ENCODE measurements around the gene CHST14. TPM values are rescaled to one million over a fixed set of nuclear protein-coding genes. Genes with fewer than 3 reads are reported as not detected.
A peak's percentile ranks its signal among the peaks of the same experiment; 100 is the strongest.

Gene CHST14
- total and polyA plus RNA-seq, 2 donors = 5.1 to 11.9 TPM

DNA sequence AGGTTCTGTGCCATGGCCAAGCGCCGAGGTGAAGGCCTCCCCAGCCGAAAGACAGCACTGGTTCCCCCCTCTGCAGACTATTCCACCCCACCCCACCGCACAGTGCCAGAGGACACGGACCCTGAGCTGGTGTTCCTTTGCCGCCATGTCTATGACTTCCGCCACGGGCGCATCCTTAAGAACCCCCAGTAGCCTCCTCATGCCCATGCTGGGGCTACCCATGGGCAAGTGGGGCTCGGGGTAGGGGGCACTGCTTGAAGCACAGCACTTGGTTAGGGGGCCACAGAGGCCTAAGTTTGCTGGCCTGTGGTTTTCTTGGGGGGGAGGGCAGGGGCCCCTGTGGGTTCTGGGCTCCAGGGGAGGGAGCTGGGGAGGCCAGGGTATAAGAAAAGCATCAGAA lies 4.8 kb upstream of the CHST14 start:
- no peaks in the 10 kb centered on the region for H3K27me3 ChIP-seq (ENCODE audit: control insufficient read depth in 2 of 2, insufficient read depth in 1 of 2, low read length in 1 of 2)
- WGBS = 98% methylated on average over 10 of the region's 10 CpGs
- peaks cover 33 to 47% of the 10 kb centered on the region in 2 donors for H3K36me3 ChIP-seq (ENCODE audit: control insufficient read depth in 2 of 2, insufficient read depth in 2 of 2, low read length in 1 of 2)
- H3K27ac ChIP-seq (ENCODE audit: low read depth in 1 of 2, low read length in 1 of 2) = peak overlapping the region in 1 of 2 donors; percentile 33
- no peak overlapping the region for H3K4me3 ChIP-seq (ENCODE audit: low read length in 2 of 2)
- DNase-seq (ENCODE audit: low read depth in 6 of 9, low spot score in 9 of 9) = no peak
- H3K4me1 ChIP-seq (ENCODE audit: control insufficient read depth in 2 of 2, insufficient read depth in 2 of 2, low read length in 2 of 2) = peaks cover 3 to 14% of the 10 kb centered on the region in 2 donors
- no peaks in the 10 kb centered on the region for H3K9me3 ChIP-seq (ENCODE audit: control insufficient read depth in 2 of 2, insufficient read depth in 1 of 2, low read length in 1 of 2)

DNA sequence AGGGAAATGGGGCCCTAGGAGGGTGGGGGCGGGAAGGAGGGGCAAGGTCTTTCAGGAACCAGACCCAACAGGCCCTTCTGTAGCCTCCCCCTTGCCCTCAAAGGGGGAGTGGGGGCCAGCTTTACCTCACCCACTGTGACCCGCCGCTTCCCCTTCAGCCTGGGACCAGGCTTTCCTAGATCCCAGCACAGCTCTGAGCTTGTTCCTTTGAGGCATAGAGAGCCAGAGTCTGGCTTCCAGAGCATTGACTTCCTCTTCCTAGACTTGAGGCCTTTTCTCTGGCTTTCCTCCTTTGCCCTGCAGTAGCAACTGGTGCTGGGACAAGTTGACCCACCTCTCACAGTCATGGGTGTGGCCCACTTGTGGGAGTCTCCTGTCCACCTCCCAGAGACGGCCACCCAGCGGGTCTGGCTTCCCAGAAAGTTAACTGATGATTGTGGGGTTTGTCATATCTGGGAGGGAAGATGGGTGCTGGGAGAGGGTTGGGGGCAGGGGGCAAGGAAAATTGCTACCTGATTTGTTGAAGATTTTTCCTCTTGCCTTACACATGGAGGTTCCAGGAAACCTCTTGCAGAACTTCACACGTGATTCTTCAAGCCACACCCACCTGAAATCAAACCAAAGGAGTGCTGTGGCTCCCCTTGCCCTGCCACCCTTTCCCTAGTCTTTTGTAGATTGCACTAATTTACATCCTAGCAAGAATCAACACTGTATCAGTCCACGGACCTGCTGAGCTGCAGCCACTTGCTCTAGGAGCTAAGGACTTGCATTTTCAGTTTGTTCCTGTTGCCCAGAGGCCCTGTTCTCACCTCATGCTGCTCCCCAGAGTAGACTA lies 4.1 kb upstream of the CHST14 start:
- Histone ChIP-seq H3K27ac (ENCODE audit: low read depth in 1 of 2, low read length in 1 of 2) (no peak overlapping the region), H3K27me3 (ENCODE audit: control insufficient read depth in 2 of 2, insufficient read depth in 1 of 2, low read length in 1 of 2) (peaks cover 0 to 5% of the 10 kb centered on the region in 2 donors), H3K4me1 (ENCODE audit: control insufficient read depth in 2 of 2, insufficient read depth in 2 of 2, low read length in 2 of 2) (peaks cover 3 to 19% of the 10 kb centered on the region in 2 donors), H3K36me3 (ENCODE audit: control insufficient read depth in 2 of 2, insufficient read depth in 2 of 2, low read length in 1 of 2) (peaks cover 31 to 47% of the 10 kb centered on the region in 2 donors), H3K9me3 (ENCODE audit: control insufficient read depth in 2 of 2, insufficient read depth in 1 of 2, low read length in 1 of 2) (no peaks in the 10 kb centered on the region), H3K4me3 (ENCODE audit: low read length in 2 of 2) (no peak overlapping the region)
- no peak for DNase-seq (ENCODE audit: low read depth in 6 of 9, low spot score in 9 of 9)
- WGBS = 92% methylated on average over 7 of the region's 7 CpGs

DNA sequence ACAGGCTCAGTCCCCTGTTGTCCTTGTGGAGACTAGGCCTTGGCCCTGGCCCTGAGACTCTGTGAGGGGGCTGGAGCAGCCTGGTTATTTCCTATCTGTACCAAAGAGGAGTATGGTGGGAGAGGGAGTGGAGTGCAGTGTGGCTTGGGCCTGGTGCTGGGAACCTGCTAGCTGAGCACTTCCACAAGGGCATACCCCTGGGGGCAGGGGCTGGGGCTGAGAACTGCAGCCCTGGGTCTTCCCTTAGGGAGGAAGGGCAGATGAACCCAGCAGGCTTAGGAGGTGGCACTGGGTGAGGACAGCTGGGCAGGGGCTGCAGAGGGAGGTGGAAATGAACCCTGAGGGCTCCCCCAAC lies 3.5 kb upstream of the CHST14 start:
- Histone ChIP-seq H3K9me3 (ENCODE audit: control insufficient read depth in 2 of 2, insufficient read depth in 1 of 2, low read length in 1 of 2) (no peaks in the 10 kb centered on the region), H3K4me1 (ENCODE audit: control insufficient read depth in 2 of 2, insufficient read depth in 2 of 2, low read length in 2 of 2) (peaks cover 7 to 24% of the 10 kb centered on the region in 2 donors), H3K4me3 (ENCODE audit: low read length in 2 of 2) (no peak overlapping the region), H3K27me3 (ENCODE audit: control insufficient read depth in 2 of 2, insufficient read depth in 1 of 2, low read length in 1 of 2) (peaks cover 0 to 7% of the 10 kb centered on the region in 2 donors), H3K27ac (ENCODE audit: low read depth in 1 of 2, low read length in 1 of 2) (no peak overlapping the region), H3K36me3 (ENCODE audit: control insufficient read depth in 2 of 2, insufficient read depth in 2 of 2, low read length in 1 of 2) (peaks cover 28 to 42% of the 10 kb centered on the region in 2 donors)
- DNase-seq (ENCODE audit: low read depth in 6 of 9, low spot score in 9 of 9) = no peak

- H3K27me3 ChIP-seq (ENCODE audit: control insufficient read depth in 2 of 2, insufficient read depth in 1 of 2, low read length in 1 of 2) = peaks cover 0 to 7% of the 10 kb centered on the region in 2 donors
- H3K4me3 ChIP-seq (ENCODE audit: low read length in 2 of 2) = no peak overlapping the region
- DNase-seq (ENCODE audit: low read depth in 6 of 9, low spot score in 9 of 9) = no peak
- peaks cover 21 to 31% of the 10 kb centered on the region in 2 donors for H3K36me3 ChIP-seq (ENCODE audit: control insufficient read depth in 2 of 2, insufficient read depth in 2 of 2, low read length in 1 of 2)
- H3K4me1 ChIP-seq (ENCODE audit: control insufficient read depth in 2 of 2, insufficient read depth in 2 of 2, low read length in 2 of 2) = peaks cover 11 to 25% of the 10 kb centered on the region in 2 donors
- WGBS = 95% methylated on average over 4 of the region's 4 CpGs
- no peak overlapping the region for H3K27ac ChIP-seq (ENCODE audit: low read depth in 1 of 2, low read length in 1 of 2)
- no peaks in the 10 kb centered on the region for H3K9me3 ChIP-seq (ENCODE audit: control insufficient read depth in 2 of 2, insufficient read depth in 1 of 2, low read length in 1 of 2)
These were observed 1.9 kb upstream of the CHST14 start for GRCh38 chr15:40468898-40469331.

- peak overlapping the region in 1 of 2 donors; percentile 41 for H3K4me3 ChIP-seq (ENCODE audit: low read length in 2 of 2)
- no peak for DNase-seq (ENCODE audit: low read depth in 6 of 9, low spot score in 9 of 9)
- H3K4me1 ChIP-seq (ENCODE audit: control insufficient read depth in 2 of 2, insufficient read depth in 2 of 2, low read length in 2 of 2) = peaks cover 11 to 22% of the 10 kb centered on the region in 2 donors
- peaks cover 13 to 22% of the 10 kb centered on the region in 2 donors for H3K36me3 ChIP-seq (ENCODE audit: control insufficient read depth in 2 of 2, insufficient read depth in 2 of 2, low read length in 1 of 2)
- WGBS = 96% methylated on average over 7 of the region's 7 CpGs
- H3K27ac ChIP-seq (ENCODE audit: low read depth in 1 of 2, low read length in 1 of 2) = peak overlapping the region in 1 of 2 donors; percentile 20
- peaks cover 0 to 7% of the 10 kb centered on the region in 2 donors for H3K27me3 ChIP-seq (ENCODE audit: control insufficient read depth in 2 of 2, insufficient read depth in 1 of 2, low read length in 1 of 2)
- no peaks in the 10 kb centered on the region for H3K9me3 ChIP-seq (ENCODE audit: control insufficient read depth in 2 of 2, insufficient read depth in 1 of 2, low read length in 1 of 2)
These were observed 901 bp upstream of the CHST14 start for GRCh38 chr15:40469776-40470390.

DNA sequence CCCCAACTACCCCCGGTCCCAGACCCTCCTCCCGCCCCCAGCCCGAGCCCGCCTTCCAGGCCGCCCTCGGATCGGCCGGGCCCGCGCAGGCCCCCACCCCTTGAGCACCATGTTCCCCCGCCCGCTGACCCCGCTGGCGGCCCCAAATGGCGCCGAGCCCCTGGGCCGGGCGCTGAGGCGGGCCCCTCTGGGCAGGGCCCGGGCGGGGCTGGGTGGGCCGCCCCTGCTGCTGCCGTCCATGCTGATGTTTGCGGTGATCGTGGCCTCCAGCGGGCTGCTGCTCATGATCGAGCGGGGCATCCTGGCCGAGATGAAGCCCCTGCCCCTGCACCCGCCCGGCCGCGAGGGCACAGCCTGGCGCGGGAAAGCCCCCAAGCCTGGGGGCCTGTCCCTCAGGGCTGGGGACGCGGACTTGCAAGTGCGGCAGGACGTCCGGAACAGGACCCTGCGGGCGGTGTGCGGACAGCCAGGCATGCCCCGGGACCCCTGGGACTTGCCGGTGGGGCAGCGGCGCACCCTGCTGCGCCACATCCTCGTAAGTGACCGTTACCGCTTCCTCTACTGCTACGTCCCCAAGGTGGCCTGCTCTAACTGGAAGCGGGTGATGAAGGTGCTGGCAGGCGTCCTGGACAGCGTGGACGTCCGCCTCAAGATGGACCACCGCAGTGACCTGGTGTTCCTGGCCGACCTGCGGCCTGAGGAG lies 472 bp downstream of the CHST14 start:
- under 1% methylated on average over 60 of the region's 60 CpGs for WGBS
- H3K36me3 ChIP-seq (ENCODE audit: control insufficient read depth in 2 of 2, insufficient read depth in 2 of 2, low read length in 1 of 2) = peaks cover 0 to 10% of the 10 kb centered on the region in 2 donors

GRCh38 chr15:40471808-40472150 lies 995 bp downstream of the CHST14 start:
- Histone ChIP-seq H3K4me1 (ENCODE audit: control insufficient read depth in 2 of 2, insufficient read depth in 2 of 2, low read length in 2 of 2) (peaks cover 11 to 19% of the 10 kb centered on the region in 2 donors), H3K36me3 (ENCODE audit: control insufficient read depth in 2 of 2, insufficient read depth in 2 of 2, low read length in 1 of 2) (peaks cover 0 to 5% of the 10 kb centered on the region in 2 donors), H3K27me3 (ENCODE audit: control insufficient read depth in 2 of 2, insufficient read depth in 1 of 2, low read length in 1 of 2) (peaks cover 0 to 7% of the 10 kb centered on the region in 2 donors), H3K4me3 (ENCODE audit: low read length in 2 of 2) (peak overlapping the region; percentile 61 to 87), H3K9me3 (ENCODE audit: control insufficient read depth in 2 of 2, insufficient read depth in 1 of 2, low read length in 1 of 2) (no peaks in the 10 kb centered on the region), H3K27ac (ENCODE audit: low read depth in 1 of 2, low read length in 1 of 2) (no peak overlapping the region)
- 11% methylated on average over 16 of the region's 16 CpGs for WGBS
- DNase-seq (ENCODE audit: low read depth in 6 of 9, low spot score in 9 of 9) = peak in 1 of 9 donors; percentile 34

More for the DNA sequence above, 472 bp downstream of the CHST14 start:
- no peaks in the 10 kb centered on the region for H3K9me3 ChIP-seq (ENCODE audit: control insufficient read depth in 2 of 2, insufficient read depth in 1 of 2, low read length in 1 of 2)
- peaks cover 11 to 19% of the 10 kb centered on the region in 2 donors for H3K4me1 ChIP-seq (ENCODE audit: control insufficient read depth in 2 of 2, insufficient read depth in 2 of 2, low read length in 2 of 2)
- peak overlapping the region; percentile 61 to 87 for H3K4me3 ChIP-seq (ENCODE audit: low read length in 2 of 2)
- peak in 1 of 9 donors; percentile 37 for DNase-seq (ENCODE audit: low read depth in 6 of 9, low spot score in 9 of 9)
- peaks cover 0 to 7% of the 10 kb centered on the region in 2 donors for H3K27me3 ChIP-seq (ENCODE audit: control insufficient read depth in 2 of 2, insufficient read depth in 1 of 2, low read length in 1 of 2)
- H3K27ac ChIP-seq (ENCODE audit: low read depth in 1 of 2, low read length in 1 of 2) = peak overlapping the region in 1 of 2 donors; percentile 48

DNA sequence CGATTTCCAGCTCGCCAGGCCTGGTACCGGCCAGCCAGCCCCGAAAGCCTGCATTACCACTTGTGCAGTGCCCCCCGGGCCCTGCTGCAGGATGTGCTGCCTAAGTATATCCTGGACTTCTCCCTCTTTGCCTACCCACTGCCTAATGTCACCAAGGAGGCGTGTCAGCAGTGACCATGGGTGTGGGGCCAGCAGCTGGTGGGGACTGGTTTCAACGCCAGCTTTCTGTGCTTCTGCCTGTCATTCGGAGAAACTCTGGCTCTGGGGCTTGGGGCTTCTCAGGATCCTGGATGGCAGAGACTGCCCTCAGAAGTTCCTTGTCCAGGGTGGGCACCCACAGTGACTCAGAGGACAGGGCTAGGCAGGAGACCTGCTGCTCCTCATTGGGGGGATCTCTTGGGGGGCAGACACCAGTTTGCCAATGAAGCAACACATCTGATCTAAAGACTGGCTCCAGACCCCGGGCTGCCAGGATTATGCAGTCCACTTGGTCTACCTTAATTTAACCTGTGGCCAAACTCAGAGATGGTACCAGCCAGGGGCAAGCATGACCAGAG lies 1.5 kb downstream of the CHST14 start:
- H3K4me3 ChIP-seq (ENCODE audit: low read length in 2 of 2) = peak overlapping the region in 1 of 2 donors; percentile 87
- no peak for DNase-seq (ENCODE audit: low read depth in 6 of 9, low spot score in 9 of 9)
- 85% methylated on average over 9 of the region's 9 CpGs for WGBS

More for the DNA sequence above, 1.5 kb downstream of the CHST14 start:
- Histone ChIP-seq H3K27ac (ENCODE audit: low read depth in 1 of 2, low read length in 1 of 2) (no peak overlapping the region), H3K4me1 (ENCODE audit: control insufficient read depth in 2 of 2, insufficient read depth in 2 of 2, low read length in 2 of 2) (peaks cover 11 to 19% of the 10 kb centered on the region in 2 donors), H3K36me3 (ENCODE audit: control insufficient read depth in 2 of 2, insufficient read depth in 2 of 2, low read length in 1 of 2) (peaks cover 0 to 2% of the 10 kb centered on the region in 2 donors), H3K27me3 (ENCODE audit: control insufficient read depth in 2 of 2, insufficient read depth in 1 of 2, low read length in 1 of 2) (peaks cover 0 to 7% of the 10 kb centered on the region in 2 donors), H3K9me3 (ENCODE audit: control insufficient read depth in 2 of 2, insufficient read depth in 1 of 2, low read length in 1 of 2) (no peaks in the 10 kb centered on the region)

Data from thymus (tissue), 11 donors.